Common myeloid progenitor, CD34-positive (primary cell): ENCODE data around the gene AXDND1. TPM values are rescaled to one million over a fixed set of nuclear protein-coding genes. Genes with fewer than 3 reads are reported as not detected.

Source experiments
- CTCF ChIA-PET: fragments of 350-600 bp; sonication (Branson Sonifier 250); formaldehyde crosslinking; loops from one replicate; lab custom pipeline; 2021; ENCODE audit warnings: antibody characterized with exemption; lab: Charles Lee
- POLR2A ChIA-PET: fragments of 350-600 bp; sonication (Branson Sonifier 250); formaldehyde crosslinking; loops from one replicate; lab custom pipeline; 2021; ENCODE audit warnings: antibody characterized with exemption; lab: Charles Lee
- DNase-seq, 3 donors: peaks; one replicate each; pipeline versions ENCODE4 v3.0.0 to v3.0.0-alpha.2; 2013
- H3K27ac ChIP-seq, 2 experiments: 1 replicate in 1 of 2; 2 replicates in 1 of 2; pipeline ENCODE4 v1.7.0; 2013; ENCODE audit warnings: inconsistent platforms in 2 of 2, low read length in 2 of 2, mild to moderate bottlenecking in 2 of 2, low read depth in 1 of 2, moderate library complexity in 1 of 2; ENCODE audit not compliant: severe bottlenecking in 2 of 2, insufficient read depth in 1 of 2, poor library complexity in 1 of 2
- H3K27me3 ChIP-seq, 5 experiments: replicated peaks in 2 of 5; 1 replicate in 3 of 5; 2 replicates in 2 of 5; pipeline versions ENCODE4 v1.6.1 to v1.7.0; 2013; ENCODE audit warnings: low read length in 4 of 5, mild to moderate bottlenecking in 2 of 5, moderate library complexity in 2 of 5, inconsistent platforms in 1 of 5; ENCODE audit not compliant: insufficient read depth in 5 of 5, control insufficient read depth in 4 of 5
- H3K36me3 ChIP-seq, 4 experiments: 1 replicate in 2 of 4; 2 replicates in 2 of 4; pipeline versions ENCODE4 v1.6.1 to v1.7.0; 2013; ENCODE audit warnings: low read length in 3 of 4, control low read depth in 1 of 4, mild to moderate bottlenecking in 1 of 4; ENCODE audit not compliant: control insufficient read depth in 4 of 4, insufficient read depth in 4 of 4
- H3K4me1 ChIP-seq, 4 experiments: 1 replicate in 3 of 4; 2 replicates in 1 of 4; pipeline versions ENCODE4 v1.6.1 to v1.7.1; 2013; ENCODE audit warnings: low read length in 3 of 4, mild to moderate bottlenecking in 3 of 4, control low read depth in 1 of 4, inconsistent platforms in 1 of 4, moderate library complexity in 1 of 4; ENCODE audit not compliant: control insufficient read depth in 4 of 4, insufficient read depth in 4 of 4; ENCODE audit errors: control extremely low read depth in 1 of 4
- H3K4me3 ChIP-seq, 7 experiments: 1 replicate in 4 of 7; 2 replicates in 3 of 7; pipeline versions ENCODE4 v1.5.1 to v1.7.0; 2013; ENCODE audit warnings: mild to moderate bottlenecking in 7 of 7, low read length in 6 of 7, moderate library complexity in 6 of 7, inconsistent platforms in 2 of 7, low read depth in 2 of 7, control low read depth in 1 of 7; ENCODE audit not compliant: insufficient read depth in 4 of 7, control insufficient read depth in 1 of 7; ENCODE audit errors: extremely low read depth in 1 of 7
- H3K9me3 ChIP-seq, 5 experiments: 1 replicate in 4 of 5; 2 replicates in 1 of 5; pipeline versions ENCODE4 v1.6.1 to v1.7.1; 2013; ENCODE audit warnings: low read length in 4 of 5, mild to moderate bottlenecking in 2 of 5, inconsistent platforms in 1 of 5, low read depth in 1 of 5, moderate library complexity in 1 of 5; ENCODE audit not compliant: control insufficient read depth in 4 of 5, insufficient read depth in 2 of 5; ENCODE audit errors: control extremely low read depth in 1 of 5
- WGBS: methylation state at CpG from one replicate; pipeline ENCODE4 v1.1.5; 2013; ENCODE audit not compliant: insufficient coverage; 5-methylcytosine and 5-hydroxymethylcytosine counted together
- polyA plus RNA-seq: library from polyadenylated mRNA; unstranded; fragments of 120-200 nt; gene quantifications from one replicate; pipeline ENCODE4 v1.2.1, GENCODE V29; 2013

AXDND1 gene
- 0.13 TPM for polyA plus RNA-seq

GRCh38 chr1:179365342-179366092 is at the start of gene AXDND1:
Gene AXDND1, plus strand, starts transcription at chr1:179365971. Its CDS starts 539 bp downstream, at chr1:179366510.
- no peaks in the 10 kb centered on the region for H3K36me3 ChIP-seq
- no peaks in the 10 kb centered on the region for H3K9me3 ChIP-seq
- WGBS = 5% methylated on average over 18 of the region's 43 CpGs
- H3K27ac ChIP-seq = peak within 1 kb of the TSS; percentile 99 to 100
- peaks cover 2 to 15% (median 9%) of the 10 kb centered on the region in 4 experiments for H3K4me1 ChIP-seq
- ChIA-PET POLR2A (interaction anchor here (0.8 kb wide), 1 partner anchor 302 kb away, joined by 3 read pairs; no protein-coding TSS in a partner anchor), CTCF (interaction anchor here (0.8 kb wide), 1 partner anchor 9 kb away, joined by 3 read pairs; no protein-coding TSS in a partner anchor)
- DNase-seq = peak; percentile 95 to 97 (median 96)
- H3K27me3 ChIP-seq = no peaks in the 10 kb centered on the region
- H3K4me3 ChIP-seq = peak within 1 kb of the TSS; percentile 75 to 96 (median 82)

GRCh38 chr1:179318491-179318890 is 47.3 kb upstream of the AXDND1 start:
- H3K4me1 ChIP-seq = no peaks in the 10 kb centered on the region
- ChIA-PET CTCF (no interaction called here), POLR2A (no interaction called here)
- H3K36me3 ChIP-seq = peaks cover 2 to 9% (median 5%) of the 10 kb centered on the region in 4 experiments
- H3K9me3 ChIP-seq = peaks cover 0 to 9% (median 2%) of the 10 kb centered on the region in 5 experiments
- DNase-seq = peak in 2 of 3 donors; percentile 18 to 44
- H3K4me3 ChIP-seq = no peak overlapping the region
- H3K27me3 ChIP-seq = no peaks in the 10 kb centered on the region
- H3K27ac ChIP-seq = no peak overlapping the region
- no CpG with 5 or more reads among the region's 5 CpGs for WGBS

GRCh38 chr1:179321533-179322216 is 44.1 kb upstream of the AXDND1 start:
- WGBS = 94% methylated on average over 2 of the region's 5 CpGs
- Histone ChIP-seq H3K4me3 (no peak overlapping the region), H3K4me1 (no peaks in the 10 kb centered on the region), H3K27ac (no peak overlapping the region), H3K36me3 (peaks cover 0 to 11% (median 4%) of the 10 kb centered on the region in 4 experiments), H3K27me3 (no peaks in the 10 kb centered on the region), H3K9me3 (peaks cover 0 to 9% (median 2%) of the 10 kb centered on the region in 5 experiments)
- POLR2A ChIA-PET = interaction anchor here (0.6 kb wide), 1 partner anchor 13 kb away, joined by 3 read pairs; no protein-coding TSS in a partner anchor
- CTCF ChIA-PET = no interaction called here
- DNase-seq = no peak

GRCh38 chr1:179322557-179322956 is 43.2 kb upstream of the AXDND1 start:
- Histone ChIP-seq H3K4me3 (no peak overlapping the region), H3K27ac (no peak overlapping the region), H3K27me3 (no peaks in the 10 kb centered on the region), H3K4me1 (no peaks in the 10 kb centered on the region), H3K9me3 (peaks cover 0 to 9% (median 2%) of the 10 kb centered on the region in 5 experiments), H3K36me3 (peaks cover 0 to 13% (median 7%) of the 10 kb centered on the region in 4 experiments)
- ChIA-PET POLR2A (no interaction called here), CTCF (no interaction called here)
- 57% methylated on average over 1 of the region's 3 CpGs for WGBS
- no peak for DNase-seq

- H3K4me3 ChIP-seq = no peak overlapping the region
- no peak overlapping the region for H3K27ac ChIP-seq
- POLR2A ChIA-PET = no interaction called here
- no peaks in the 10 kb centered on the region for H3K4me1 ChIP-seq
- CTCF ChIA-PET = no interaction called here
- peaks cover 0 to 14% (median 7%) of the 10 kb centered on the region in 4 experiments for H3K36me3 ChIP-seq
- H3K9me3 ChIP-seq = peaks cover 0 to 9% (median 2%) of the 10 kb centered on the region in 5 experiments
- WGBS = 100% methylated on average over 1 of the region's 4 CpGs
- DNase-seq = no peak
- H3K27me3 ChIP-seq = no peaks in the 10 kb centered on the region
Measured at GRCh38 chr1:179323436-179323835, 42.3 kb upstream of the AXDND1 start.

- ChIA-PET CTCF (no interaction called here), POLR2A (no interaction called here)
- no peak overlapping the region for H3K4me3 ChIP-seq
- H3K27me3 ChIP-seq = no peaks in the 10 kb centered on the region
- WGBS = 100% methylated on average over 1 of the region's 2 CpGs
- no peaks in the 10 kb centered on the region for H3K4me1 ChIP-seq
- no peak overlapping the region for H3K27ac ChIP-seq
- H3K9me3 ChIP-seq = peaks cover 0 to 10% (median 2%) of the 10 kb centered on the region in 5 experiments
- H3K36me3 ChIP-seq = peaks cover 2 to 20% (median 16%) of the 10 kb centered on the region in 4 experiments
- no peak for DNase-seq
Measured at GRCh38 chr1:179325836-179326235, 39.9 kb upstream of the AXDND1 start.
